GM19240 (cell line): ENCODE results near the gene ANO5.

Source experiments
- DNase-seq: peaks from one replicate; pipeline ENCODE4 v3.0.0; 2011; ENCODE audit warnings: low spot score; ENCODE audit not compliant: insufficient read length

Gene ANO5, protein sequence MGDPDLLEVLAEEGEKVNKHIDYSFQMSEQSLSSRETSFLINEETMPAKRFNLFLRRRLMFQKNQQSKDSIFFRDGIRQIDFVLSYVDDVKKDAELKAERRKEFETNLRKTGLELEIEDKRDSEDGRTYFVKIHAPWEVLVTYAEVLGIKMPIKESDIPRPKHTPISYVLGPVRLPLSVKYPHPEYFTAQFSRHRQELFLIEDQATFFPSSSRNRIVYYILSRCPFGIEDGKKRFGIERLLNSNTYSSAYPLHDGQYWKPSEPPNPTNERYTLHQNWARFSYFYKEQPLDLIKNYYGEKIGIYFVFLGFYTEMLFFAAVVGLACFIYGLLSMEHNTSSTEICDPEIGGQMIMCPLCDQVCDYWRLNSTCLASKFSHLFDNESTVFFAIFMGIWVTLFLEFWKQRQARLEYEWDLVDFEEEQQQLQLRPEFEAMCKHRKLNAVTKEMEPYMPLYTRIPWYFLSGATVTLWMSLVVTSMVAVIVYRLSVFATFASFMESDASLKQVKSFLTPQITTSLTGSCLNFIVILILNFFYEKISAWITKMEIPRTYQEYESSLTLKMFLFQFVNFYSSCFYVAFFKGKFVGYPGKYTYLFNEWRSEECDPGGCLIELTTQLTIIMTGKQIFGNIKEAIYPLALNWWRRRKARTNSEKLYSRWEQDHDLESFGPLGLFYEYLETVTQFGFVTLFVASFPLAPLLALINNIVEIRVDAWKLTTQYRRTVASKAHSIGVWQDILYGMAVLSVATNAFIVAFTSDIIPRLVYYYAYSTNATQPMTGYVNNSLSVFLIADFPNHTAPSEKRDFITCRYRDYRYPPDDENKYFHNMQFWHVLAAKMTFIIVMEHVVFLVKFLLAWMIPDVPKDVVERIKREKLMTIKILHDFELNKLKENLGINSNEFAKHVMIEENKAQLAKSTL

DNA sequence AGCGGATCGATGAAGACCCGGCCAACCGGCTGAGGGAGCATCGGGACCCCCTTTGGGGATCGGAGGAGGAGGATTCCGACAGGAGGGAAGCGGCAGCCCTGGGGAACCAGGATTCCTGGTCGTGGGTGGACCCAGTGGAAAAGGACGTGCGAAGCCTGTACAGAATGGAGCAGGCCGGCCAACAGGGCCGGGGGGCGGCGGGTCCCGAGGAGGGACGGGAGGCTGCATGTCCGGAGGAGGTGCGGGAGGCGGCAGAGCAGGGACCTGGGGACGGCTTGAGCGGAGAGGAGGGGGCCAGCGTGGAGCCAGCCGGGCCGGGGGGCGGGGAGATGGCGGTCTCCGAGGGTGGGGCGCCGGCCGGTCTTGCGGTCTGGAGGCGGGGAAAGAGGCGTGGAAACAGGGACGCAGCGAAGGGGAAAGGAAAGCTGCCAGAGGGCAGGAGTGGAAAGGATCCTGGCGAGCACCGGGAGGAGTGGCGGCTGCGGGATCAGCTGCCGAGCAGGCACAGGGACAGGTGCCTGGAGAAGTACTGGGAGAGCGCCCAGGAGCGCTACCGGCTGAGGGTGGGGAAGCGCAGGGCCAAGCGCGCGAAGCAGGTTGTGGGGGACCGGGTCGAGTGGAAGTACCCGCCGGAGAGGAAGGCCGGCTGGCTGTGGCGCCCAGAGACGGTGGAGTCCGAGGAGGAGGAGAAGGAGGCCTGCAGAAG is at the start of gene ANO5:
Gene ANO5, plus strand, starts transcription at position 444 of the 706 bp plus-strand sequence. CDS start 408 bp downstream, outside the sequence.
- DNase-seq: no peak

DNA sequence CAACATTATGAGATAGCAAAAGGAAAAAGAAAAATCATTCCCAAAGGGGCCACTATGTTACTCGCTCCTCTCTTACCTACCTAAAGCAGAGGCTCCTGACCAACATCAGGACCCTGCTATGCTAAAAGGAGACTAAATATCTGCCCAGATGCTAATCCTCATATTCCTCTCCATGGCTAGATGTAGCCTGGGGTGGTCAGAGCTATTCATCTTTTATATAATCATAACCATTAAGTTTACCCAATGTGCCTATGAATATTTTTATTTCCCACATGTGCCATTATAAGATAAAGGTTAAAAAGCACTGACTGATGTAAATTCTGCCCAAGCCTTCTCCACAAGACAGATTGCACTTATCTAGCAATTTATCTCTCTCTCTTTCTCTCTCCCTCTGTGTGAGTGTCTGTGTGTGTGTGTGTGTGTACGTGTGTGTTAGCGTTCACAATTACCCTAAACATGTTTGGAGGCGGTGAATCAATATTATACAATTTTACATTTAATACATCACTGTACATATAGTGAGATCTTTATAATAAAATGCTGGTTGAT is 41.2 kb upstream of the ANO5 start:
- no peak for DNase-seq

DNA sequence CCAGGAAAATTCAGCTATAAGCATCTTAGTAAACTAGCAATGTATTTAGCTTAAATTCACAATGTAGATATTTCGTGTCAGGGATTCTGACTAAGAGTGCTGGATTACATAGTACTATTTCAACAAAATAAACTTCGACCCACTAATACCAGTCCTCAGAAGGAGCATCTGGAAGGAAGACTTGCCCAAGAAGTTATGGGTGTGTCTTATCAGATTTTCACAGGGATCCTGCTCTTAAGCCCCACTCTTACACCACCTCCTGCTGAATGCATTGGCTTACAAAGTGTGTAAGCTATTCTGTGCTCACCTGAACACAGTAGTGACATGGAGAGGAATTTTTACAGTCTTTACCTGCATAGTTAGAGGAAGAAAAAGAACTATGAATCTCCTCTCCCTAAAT is 35.4 kb upstream of the ANO5 start:
- DNase-seq: no peak

DNA sequence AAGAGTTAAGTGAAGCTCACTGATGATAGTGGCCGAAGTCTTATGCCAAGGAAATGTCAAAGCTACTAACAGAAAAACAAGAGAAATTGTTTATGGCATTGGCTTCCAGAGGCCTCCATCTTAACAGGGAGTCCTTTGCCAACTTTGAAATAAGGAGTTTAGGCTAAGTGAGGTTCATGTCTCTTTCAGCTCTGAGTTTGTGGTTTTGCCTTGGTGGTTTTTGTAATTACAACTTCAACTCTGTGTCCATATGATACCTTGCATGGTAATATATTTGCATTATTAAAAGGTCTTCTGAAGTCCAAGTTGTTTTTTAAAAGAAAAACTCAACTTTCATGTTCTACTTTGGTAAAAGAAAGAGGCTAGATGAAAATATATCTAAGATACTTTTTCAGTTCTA is 31.4 kb upstream of the ANO5 start:
- no peak for DNase-seq

DNA sequence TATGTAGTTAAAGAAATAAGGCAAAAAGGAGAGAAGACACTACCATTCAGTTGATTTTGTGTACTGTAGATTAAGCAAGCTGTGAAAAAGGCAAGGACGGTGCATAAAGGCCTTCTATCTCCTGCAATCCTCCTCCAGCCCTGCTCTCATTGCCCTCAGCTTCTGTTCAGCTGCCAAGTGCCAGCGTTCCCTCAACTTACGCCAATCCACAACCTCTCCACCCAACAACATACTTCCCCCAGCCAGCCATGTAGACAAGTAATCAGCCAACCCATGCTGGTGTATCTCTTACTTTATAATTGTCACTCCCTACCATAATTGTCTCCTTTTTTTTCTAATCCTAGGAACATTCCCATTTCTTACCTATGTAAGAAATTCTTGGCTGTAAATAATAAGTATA is 30.1 kb upstream of the ANO5 start:
- no peak for DNase-seq

DNA sequence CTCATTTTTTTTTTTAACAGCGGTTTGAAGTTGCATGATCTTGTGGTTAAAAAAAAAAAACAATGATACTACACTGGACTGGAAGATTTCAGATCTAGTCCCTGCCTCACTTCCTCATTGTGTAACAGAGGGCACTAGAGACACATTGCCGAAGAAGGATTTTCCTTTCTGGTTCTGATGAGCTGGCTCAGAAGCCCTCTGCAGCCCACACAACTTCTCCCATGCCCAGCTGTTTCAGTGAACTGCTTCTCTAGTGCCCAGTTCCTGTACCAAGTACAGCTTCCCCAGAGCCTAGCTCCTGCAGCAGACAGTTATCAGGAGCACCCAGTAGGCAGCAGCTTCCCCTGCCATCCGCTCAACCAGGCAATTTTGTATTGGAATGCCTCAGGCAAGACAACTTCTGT is 29.5 kb upstream of the ANO5 start:
- DNase-seq: no peak

DNA sequence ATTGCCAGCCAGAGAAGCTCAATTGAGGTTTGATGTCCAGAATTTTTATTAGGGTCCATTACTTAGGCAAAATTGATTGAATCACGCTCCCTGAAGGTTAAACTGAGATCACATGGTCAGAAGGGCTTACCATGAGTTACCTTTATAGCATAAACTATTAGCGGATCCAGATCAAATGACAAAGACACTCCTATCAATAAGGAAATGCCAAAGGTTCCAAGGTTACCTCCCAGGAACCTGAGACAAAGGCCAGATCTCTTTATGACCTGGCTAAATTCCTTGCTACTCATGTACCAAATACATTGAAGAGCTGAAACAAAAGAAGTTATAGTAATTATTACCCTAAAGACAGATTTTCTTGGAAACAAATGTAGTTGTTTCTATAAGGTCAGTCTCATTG is 27.8 kb upstream of the ANO5 start:
- no peak for DNase-seq

DNA sequence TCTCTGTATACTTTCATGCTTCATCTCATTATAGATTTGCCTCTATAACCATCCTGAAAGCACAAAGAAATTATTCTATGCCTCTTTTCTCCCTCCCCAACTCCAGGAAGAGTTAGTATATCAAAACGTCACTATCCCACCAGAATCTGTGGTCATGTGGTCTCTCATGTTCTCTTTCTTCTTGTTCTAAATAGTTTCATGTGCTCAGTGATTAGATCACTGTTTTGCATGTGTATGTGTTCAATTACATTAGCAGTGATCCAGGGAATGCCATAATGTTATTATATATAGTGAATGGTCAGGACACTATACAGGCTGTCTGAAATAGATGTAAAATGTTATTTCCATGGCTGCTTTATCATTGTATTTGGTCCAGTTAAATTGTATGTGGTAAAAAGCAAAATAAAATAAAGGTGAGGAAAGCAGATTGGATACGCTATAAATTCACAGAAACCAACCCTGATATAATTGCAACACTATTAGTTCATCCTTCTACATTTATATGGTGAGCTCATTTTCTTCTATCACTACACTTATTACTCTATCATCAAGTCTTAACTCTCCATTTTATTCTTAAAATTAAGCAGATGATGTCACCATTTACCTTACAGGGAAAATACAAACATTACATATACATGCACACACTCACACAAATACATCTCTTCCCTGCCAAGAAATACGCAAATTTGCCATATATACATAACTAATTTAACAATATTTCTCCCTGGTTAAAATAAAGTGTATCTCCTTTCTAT is 26.9 kb upstream of the ANO5 start:
- DNase-seq: no peak

DNA sequence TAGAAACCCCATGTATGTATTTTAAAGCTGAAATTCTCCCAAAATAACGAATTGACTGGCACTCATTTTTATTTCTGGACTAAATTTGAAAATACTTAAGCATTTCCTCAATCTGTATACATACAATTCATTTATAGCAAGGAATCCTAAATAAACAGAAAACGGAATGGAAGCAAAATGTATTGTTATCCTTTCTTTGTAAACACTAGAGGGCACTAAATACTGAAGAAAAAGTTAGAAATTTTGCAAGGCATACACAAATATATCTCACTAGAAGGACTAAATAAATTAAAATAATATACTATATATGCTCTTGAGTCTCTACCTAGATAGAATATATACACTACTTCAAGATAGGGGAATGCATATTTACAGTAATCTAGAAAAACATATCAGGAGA is 23.1 kb upstream of the ANO5 start:
- no peak for DNase-seq

DNA sequence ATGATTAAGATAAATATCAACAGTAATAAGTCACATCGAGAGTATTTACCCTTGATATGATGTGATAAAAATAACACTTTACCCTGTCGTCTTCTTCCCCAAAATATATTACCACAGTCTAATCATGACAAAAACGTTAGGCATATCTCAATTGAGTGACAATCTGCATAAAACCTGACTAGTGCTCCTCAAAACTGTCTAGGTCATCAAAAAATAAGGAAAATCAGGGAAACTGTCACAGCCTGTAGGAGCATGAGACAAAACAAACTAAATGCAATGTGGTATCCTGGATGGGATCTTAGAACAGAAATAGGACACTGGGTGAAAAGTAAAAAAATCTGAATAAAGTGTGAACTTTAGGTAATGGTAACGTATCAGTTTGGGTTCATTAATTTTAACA is 19.4 kb upstream of the ANO5 start:
- no peak for DNase-seq

DNA sequence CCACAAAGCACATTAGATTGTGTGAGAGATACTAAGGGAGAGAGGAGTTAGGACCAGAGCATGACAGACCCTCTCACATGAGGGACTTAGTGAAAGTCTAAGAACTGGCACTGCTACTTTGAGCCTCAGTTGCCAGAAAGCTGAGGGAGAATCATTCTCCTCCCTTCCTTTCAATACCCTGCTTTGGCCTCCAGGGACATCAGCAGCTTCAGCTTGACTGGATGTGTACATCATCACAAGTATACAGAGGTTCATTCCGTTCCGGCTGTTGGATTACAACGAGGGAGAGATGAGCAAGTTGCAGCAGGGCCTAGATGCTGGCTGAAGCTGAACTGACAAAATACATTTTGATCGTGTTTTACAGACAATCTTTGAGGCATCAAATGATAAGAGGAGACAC is 15.7 kb upstream of the ANO5 start:
- no peak for DNase-seq

DNA sequence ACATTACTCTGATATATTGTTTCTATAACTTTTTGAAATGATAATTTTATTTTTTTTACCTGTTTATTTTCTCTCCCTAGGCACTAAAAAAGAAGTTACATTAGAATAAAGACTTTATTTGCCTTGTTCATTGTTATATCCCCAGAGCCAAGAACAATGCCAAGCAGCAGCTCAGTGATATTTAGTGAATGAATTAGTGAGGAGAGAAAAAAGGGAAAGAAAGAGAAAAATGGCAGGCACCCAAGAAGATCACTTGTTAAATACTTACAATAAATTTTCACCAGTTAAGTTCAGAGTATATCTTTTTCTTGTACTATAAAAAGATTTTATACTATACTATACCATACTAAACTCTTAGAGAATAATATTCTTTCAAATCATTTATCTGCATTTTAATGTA is 13.3 kb upstream of the ANO5 start:
- DNase-seq: no peak

DNA sequence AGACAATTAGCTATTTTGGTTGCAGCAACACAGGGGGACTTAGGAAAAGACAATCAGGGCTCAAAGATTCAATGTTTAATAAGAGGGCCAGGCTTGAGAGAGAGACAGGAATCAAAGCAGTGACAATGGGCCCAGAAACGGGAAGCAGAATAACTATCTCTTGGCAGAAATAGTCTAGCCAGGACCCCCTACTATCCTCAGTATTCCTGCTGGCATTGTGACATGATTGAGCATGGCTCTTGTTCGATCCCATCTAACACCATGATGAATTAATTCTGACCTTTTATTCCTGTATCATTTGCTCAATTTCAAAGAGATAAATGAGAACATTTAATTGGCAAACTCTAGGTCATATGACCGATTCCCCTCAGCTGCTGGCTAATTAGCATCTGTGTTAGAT is 12.8 kb upstream of the ANO5 start:
- no peak for DNase-seq

DNA sequence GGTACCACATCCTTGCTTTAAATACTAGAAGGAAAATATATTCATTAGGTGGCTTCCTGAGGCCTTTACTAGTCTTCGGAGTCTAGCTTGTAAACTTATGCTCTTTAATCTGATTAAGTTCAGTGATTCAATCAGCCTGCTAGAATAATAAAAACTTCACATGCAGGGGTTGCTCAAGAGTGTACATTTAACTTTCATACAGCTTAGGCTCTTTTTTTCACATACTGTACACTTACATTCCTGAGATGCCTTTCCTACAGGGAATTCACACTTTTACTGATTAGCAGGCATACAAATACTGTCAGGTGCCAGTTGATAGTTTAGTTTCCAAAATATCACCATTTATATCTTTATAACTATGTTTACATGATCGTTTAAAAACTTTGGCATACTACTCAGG is 3.2 kb upstream of the ANO5 start:
- no peak for DNase-seq

DNA sequence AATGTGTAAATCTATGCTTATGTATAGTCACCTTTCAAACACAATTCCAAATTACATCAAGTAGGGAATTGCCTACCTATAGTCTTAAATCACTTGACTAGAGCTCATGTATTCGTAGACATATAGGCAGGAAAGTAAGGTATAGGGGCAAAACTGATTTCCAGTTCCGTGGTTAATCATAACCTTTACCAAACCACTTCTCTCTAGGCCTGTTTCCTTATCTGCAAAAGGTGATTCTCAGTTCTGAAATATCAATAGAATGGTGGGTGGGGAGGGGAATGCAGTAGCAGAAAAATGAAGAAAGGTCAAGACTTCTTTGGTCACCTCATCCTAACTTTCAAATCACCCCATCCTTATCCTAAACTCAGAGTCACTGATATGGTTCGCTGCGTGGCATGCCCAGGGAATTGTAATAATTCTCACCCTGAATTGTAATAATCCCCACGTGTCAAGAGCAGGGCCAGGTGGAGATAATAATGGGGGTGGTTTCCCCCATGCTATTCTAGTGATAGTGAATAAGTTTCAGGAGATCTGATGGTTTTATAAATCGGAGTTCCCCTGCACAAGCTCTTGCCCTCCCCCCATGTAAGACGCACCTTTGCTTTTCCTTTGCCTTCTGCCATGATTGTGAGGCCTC is 1.9 kb upstream of the ANO5 start:
- no peak for DNase-seq

DNA sequence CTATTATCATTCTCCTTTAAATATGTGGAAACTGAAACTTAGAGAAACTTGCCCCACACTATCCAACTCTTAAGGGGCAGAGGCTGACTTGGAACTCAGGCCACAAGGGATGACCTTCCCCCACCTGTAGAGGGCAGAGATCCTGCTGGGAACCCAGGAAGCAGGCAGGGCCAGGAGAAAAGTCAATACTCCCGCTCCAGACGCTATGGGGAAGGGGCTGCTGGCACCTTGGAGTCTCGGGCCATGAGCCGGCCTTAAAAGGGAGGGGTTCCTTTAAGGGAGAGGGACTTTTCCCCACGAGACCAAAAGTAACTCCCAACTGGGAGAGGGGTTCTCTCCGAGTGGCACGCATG is 620 bp upstream of the ANO5 start:
- no peak for DNase-seq

DNA sequence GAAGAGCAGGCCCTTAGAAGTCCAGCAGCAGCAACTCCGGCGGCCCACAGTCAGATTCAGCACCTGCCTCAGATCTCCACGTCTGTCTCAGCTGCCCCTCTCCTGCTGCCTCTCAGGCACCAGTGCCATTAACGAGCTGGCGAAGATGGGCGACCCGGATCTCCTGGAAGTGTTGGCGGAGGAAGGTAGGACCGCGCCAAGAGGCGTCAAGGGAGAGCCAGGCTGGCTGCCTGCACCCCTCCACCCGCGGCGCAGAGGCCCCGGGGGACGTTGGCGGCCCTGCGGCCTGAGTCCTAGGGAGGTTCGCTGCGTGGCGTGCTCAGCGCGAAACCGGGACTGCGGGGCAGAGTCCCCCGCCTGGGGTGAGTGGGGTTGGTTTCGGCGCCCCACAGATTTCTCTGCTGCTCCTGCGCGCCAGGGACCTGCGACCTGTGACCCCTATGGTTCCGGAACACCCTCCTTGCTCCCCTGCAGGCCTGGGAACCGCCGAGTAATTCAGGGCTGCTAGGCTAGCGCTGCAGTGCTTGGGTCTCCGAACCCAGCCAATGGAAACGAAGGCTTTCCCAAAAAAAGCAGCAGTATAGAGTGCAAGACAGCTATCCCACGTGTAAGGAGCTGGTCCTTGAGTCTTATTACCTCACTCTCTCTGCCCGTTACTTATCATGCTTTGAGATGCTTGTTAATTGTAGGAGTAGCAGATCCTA is 615 bp downstream of the ANO5 start:
- no peak for DNase-seq

DNA sequence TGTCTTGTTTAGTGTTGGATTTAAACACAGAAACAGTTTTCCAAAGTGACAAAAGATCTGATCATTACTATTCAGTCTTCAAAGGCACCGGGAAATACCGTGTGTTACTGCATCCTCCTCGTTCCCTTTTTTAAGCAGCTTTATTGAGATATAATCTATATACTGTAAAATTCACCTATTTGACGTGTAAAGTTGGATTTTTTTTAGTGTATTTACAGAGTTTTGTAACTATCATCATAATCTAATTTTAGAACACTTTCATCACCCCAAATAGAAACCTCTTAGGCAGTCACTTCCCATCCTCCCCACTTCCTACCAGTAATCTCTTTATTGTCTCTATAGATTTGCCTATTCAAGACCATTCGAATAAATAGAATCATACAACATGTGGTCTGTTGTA is 1.4 kb downstream of the ANO5 start:
- no peak for DNase-seq

DNA sequence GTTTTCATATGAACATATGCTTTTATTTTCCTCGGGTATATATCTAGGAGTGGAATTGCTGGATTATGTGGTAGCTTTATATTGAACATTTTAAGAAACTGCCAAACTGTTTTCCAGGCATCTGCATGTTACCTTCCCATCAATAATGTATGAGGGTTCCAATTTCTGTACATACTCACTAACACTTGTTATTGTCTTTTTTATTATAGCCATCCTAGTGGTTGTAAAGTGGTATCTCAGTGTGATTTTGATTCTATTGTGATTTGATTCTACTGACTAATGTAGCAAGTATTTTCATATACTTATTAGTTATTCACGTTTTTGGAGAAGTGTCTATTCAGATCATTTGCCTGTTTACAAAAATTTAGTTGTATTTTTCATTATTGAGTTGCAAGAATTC is 2.0 kb downstream of the ANO5 start:
- no peak for DNase-seq
